Liver (tissue), 3 donors: ENCODE measurements around the gene KANSL1.

Experiments
- EGR1 ChIP-seq, 2 donors: IDR thresholded peaks; 2 replicates each; pipeline ENCODE4 v1.6.1; 2016 to 2018; ENCODE audit warnings: antibody characterized with exemption in 2 of 2, low read depth in 2 of 2
- FOXA1 ChIP-seq: IDR thresholded peaks from 2 replicates; pipeline ENCODE4 v1.6.1; 2016; ENCODE audit warnings: antibody characterized with exemption
- GABPA ChIP-seq, 2 donors: IDR thresholded peaks in 1 of 2; conservative IDR thresholded peaks in 1 of 2; 2 replicates each; pipeline ENCODE4 v1.6.1; 2016; ENCODE audit warnings: antibody characterized with exemption in 2 of 2, mild to moderate bottlenecking in 1 of 2, moderate library complexity in 1 of 2
- HNF4A ChIP-seq, 2 donors: conservative IDR thresholded peaks; 2 replicates each; pipeline ENCODE4 v1.6.1; 2016; ENCODE audit warnings: antibody characterized with exemption in 2 of 2, mild to moderate bottlenecking in 2 of 2
- JUND ChIP-seq, 2 donors: IDR thresholded peaks; 2 replicates each; pipeline ENCODE4 v1.6.1; 2016; ENCODE audit warnings: antibody characterized with exemption in 2 of 2
- RAD21 ChIP-seq, 2 donors: IDR thresholded peaks; 2 replicates each; pipeline ENCODE4 v1.6.1; 2016; ENCODE audit warnings: antibody characterized with exemption in 2 of 2, mild to moderate bottlenecking in 2 of 2
- SP1 ChIP-seq: IDR thresholded peaks from 2 replicates; pipeline ENCODE4 v1.6.1; 2018; ENCODE audit warnings: antibody characterized with exemption, mild to moderate bottlenecking
- TAF1 ChIP-seq: conservative IDR thresholded peaks from 2 replicates; pipeline ENCODE4 v1.6.1; 2016; ENCODE audit warnings: antibody characterized with exemption, mild to moderate bottlenecking
- TF ChIP-seq, protein P1 (sequence below): IDR thresholded peaks from 2 replicates; pipeline ENCODE4 v1.6.1; 2016; ENCODE audit warnings: antibody characterized with exemption, mild to moderate bottlenecking
- TF ChIP-seq, protein P2 (sequence below): fragments of 150-350 bp; IDR thresholded peaks from 2 replicates; pipeline ENCODE4 v1.5.1; 2017; ENCODE audit warnings: improper control_type of control experiment, low read depth, low read length; ENCODE audit not compliant: missing input control
- TF ChIP-seq, protein P3 (sequence below): IDR thresholded peaks from 2 replicates; pipeline ENCODE4 v1.6.1; 2016; ENCODE audit warnings: antibody characterized with exemption
- TF ChIP-seq, protein P4 (sequence below): IDR thresholded peaks from 2 replicates; pipeline ENCODE4 v1.6.1; 2016; ENCODE audit warnings: antibody characterized with exemption
- donor health status: healthy.
- donor health status: healthy.

DNA sequence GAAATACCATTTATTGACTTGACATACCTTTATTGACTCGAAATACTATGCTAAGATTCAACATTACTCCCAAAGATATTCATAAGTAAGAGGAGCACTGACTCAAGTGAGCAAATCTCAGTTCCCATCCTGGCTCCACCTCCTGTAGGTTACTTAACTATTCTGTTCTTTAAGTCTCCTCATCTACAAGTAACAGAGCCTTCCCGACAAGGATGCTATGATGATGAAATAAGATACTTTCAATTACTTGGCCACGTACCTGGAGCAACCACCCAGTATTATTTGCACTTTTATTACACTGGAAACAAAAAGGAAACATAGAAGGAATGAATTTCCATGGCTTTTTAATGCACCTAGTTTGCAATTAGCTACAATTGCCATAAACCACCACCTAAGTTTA lies 16.3 kb downstream of the KANSL1 start:
- TF ChIP-seq, protein P1, sequence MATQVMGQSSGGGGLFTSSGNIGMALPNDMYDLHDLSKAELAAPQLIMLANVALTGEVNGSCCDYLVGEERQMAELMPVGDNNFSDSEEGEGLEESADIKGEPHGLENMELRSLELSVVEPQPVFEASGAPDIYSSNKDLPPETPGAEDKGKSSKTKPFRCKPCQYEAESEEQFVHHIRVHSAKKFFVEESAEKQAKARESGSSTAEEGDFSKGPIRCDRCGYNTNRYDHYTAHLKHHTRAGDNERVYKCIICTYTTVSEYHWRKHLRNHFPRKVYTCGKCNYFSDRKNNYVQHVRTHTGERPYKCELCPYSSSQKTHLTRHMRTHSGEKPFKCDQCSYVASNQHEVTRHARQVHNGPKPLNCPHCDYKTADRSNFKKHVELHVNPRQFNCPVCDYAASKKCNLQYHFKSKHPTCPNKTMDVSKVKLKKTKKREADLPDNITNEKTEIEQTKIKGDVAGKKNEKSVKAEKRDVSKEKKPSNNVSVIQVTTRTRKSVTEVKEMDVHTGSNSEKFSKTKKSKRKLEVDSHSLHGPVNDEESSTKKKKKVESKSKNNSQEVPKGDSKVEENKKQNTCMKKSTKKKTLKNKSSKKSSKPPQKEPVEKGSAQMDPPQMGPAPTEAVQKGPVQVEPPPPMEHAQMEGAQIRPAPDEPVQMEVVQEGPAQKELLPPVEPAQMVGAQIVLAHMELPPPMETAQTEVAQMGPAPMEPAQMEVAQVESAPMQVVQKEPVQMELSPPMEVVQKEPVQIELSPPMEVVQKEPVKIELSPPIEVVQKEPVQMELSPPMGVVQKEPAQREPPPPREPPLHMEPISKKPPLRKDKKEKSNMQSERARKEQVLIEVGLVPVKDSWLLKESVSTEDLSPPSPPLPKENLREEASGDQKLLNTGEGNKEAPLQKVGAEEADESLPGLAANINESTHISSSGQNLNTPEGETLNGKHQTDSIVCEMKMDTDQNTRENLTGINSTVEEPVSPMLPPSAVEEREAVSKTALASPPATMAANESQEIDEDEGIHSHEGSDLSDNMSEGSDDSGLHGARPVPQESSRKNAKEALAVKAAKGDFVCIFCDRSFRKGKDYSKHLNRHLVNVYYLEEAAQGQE = no peak
- TF ChIP-seq, protein P2, sequence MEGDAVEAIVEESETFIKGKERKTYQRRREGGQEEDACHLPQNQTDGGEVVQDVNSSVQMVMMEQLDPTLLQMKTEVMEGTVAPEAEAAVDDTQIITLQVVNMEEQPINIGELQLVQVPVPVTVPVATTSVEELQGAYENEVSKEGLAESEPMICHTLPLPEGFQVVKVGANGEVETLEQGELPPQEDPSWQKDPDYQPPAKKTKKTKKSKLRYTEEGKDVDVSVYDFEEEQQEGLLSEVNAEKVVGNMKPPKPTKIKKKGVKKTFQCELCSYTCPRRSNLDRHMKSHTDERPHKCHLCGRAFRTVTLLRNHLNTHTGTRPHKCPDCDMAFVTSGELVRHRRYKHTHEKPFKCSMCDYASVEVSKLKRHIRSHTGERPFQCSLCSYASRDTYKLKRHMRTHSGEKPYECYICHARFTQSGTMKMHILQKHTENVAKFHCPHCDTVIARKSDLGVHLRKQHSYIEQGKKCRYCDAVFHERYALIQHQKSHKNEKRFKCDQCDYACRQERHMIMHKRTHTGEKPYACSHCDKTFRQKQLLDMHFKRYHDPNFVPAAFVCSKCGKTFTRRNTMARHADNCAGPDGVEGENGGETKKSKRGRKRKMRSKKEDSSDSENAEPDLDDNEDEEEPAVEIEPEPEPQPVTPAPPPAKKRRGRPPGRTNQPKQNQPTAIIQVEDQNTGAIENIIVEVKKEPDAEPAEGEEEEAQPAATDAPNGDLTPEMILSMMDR = no peak
- TF ChIP-seq FOXA1 = no peak
- TF ChIP-seq, protein P3, sequence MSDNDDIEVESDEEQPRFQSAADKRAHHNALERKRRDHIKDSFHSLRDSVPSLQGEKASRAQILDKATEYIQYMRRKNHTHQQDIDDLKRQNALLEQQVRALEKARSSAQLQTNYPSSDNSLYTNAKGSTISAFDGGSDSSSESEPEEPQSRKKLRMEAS = no peak
- no peak for TF ChIP-seq GABPA (IDR thresholded peaks at IDR 0.05 in 1 of 2, conservative IDR thresholded peaks at IDR 0.05 in 1 of 2)
- TF ChIP-seq, protein P4, sequence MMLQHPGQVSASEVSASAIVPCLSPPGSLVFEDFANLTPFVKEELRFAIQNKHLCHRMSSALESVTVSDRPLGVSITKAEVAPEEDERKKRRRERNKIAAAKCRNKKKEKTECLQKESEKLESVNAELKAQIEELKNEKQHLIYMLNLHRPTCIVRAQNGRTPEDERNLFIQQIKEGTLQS = no peak
- TF ChIP-seq SP1 = no peak
- no peak for TF ChIP-seq HNF4A (conservative IDR thresholded peaks at IDR 0.05)
- TF ChIP-seq TAF1 = no peak
- no peak for TF ChIP-seq RAD21 (IDR thresholded peaks at IDR 0.05)
- no peak for TF ChIP-seq EGR1 (IDR thresholded peaks at IDR 0.05; ENCODE audit: low read depth in 2 of 2)
- no peak for TF ChIP-seq JUND (IDR thresholded peaks at IDR 0.05)
